Activated T-helper 2 cell treated with anti-CD3 and anti-CD28 coated beads, Interferon-gamma antibody, Interleukin-2, Interleukin-4, amounts not matched to agents 10 μg/mL and 5 μg/mL and 100 μg/mL, durations not matched to agents 14 hours and 24 hours and 36 hours (primary cell): ENCODE results near the gene M1AP. TPM values are rescaled to one million over a fixed set of nuclear protein-coding genes. Genes with fewer than 3 reads are reported as not detected.

ENCODE experiments used
- DNase-seq: peaks from one replicate; pipeline ENCODE4 v3.0.0; 2021; ENCODE audit warnings: low spot score
- H3K27ac Mint-ChIP-seq: one replicate; pipeline ENCODE4 v1.8.0; 2021; ENCODE audit warnings: mixed read lengths
- H3K27me3 Mint-ChIP-seq: one replicate; pipeline ENCODE4 v1.8.0; 2021; ENCODE audit warnings: low read depth, mixed read lengths
- H3K36me3 Mint-ChIP-seq: one replicate; pipeline ENCODE4 v1.8.0; 2021; ENCODE audit warnings: low read depth, mixed read lengths
- H3K4me1 Mint-ChIP-seq: one replicate; pipeline ENCODE4 v1.8.0; 2021; ENCODE audit warnings: low read depth, mixed read lengths
- H3K4me3 Mint-ChIP-seq: one replicate; pipeline ENCODE4 v1.8.0; 2021; ENCODE audit warnings: low read depth, mild to moderate bottlenecking, moderate library complexity, mixed read lengths
- H3K9me3 Mint-ChIP-seq: one replicate; pipeline ENCODE4 v1.8.0; 2021; ENCODE audit warnings: mixed read lengths
- intact Hi-C: fragments of 100-400 bp; cut with micrococcal nuclease; formaldehyde crosslinking; loops from one replicate; pipeline ENCODE4 v1.15.1; 2023
- total RNA-seq: library from RNA; stranded (reverse); gene quantifications from 2 replicates; pipeline ENCODE4 v1.2.3, GENCODE V29; 2022

M1AP gene
- total RNA-seq, 1 donor from 2014 or later = not detected

- H3K9me3 Mint-ChIP-seq = no peaks in the 10 kb centered on the region
- H3K4me1 Mint-ChIP-seq = peaks cover 15% of the 10 kb centered on the region
- H3K27me3 Mint-ChIP-seq = peaks cover 49% of the 10 kb centered on the region
- H3K36me3 Mint-ChIP-seq = no peaks in the 10 kb centered on the region
- H3K27ac Mint-ChIP-seq = no peak overlapping the region
- no peak overlapping the region for H3K4me3 Mint-ChIP-seq
- DNase-seq = no peak
- intact Hi-C loops = no loop called here
Observed at GRCh38 chr2:74606927-74607326, 41.2 kb downstream of the M1AP start.

- peaks cover 15% of the 10 kb centered on the region for H3K4me1 Mint-ChIP-seq
- H3K9me3 Mint-ChIP-seq = no peaks in the 10 kb centered on the region
- H3K4me3 Mint-ChIP-seq = no peak overlapping the region
- H3K27me3 Mint-ChIP-seq = peaks cover 45% of the 10 kb centered on the region
- H3K36me3 Mint-ChIP-seq = no peaks in the 10 kb centered on the region
- DNase-seq = no peak
- H3K27ac Mint-ChIP-seq = peak overlapping the region; percentile 1
- intact Hi-C loops = no loop called here
Observed at GRCh38 chr2:74603282-74604000, 44.7 kb downstream of the M1AP start.

GRCh38 chr2:74602586-74603281 lies 45.4 kb downstream of the M1AP start:
- no peaks in the 10 kb centered on the region for H3K9me3 Mint-ChIP-seq
- intact Hi-C loops = no loop called here
- H3K4me1 Mint-ChIP-seq = peaks cover 15% of the 10 kb centered on the region
- H3K27me3 Mint-ChIP-seq = peaks cover 40% of the 10 kb centered on the region
- no peak overlapping the region for H3K4me3 Mint-ChIP-seq
- H3K27ac Mint-ChIP-seq = no peak overlapping the region
- H3K36me3 Mint-ChIP-seq = no peaks in the 10 kb centered on the region
- no peak for DNase-seq

GRCh38 chr2:74599676-74600075 lies 48.5 kb downstream of the M1AP start:
- peaks cover 50% of the 10 kb centered on the region for H3K27me3 Mint-ChIP-seq
- no peak overlapping the region for H3K27ac Mint-ChIP-seq
- H3K9me3 Mint-ChIP-seq = no peaks in the 10 kb centered on the region
- intact Hi-C loops = no loop called here
- no peaks in the 10 kb centered on the region for H3K36me3 Mint-ChIP-seq
- no peak for DNase-seq
- peaks cover 15% of the 10 kb centered on the region for H3K4me1 Mint-ChIP-seq
- no peak overlapping the region for H3K4me3 Mint-ChIP-seq

GRCh38 chr2:74597410-74597809 lies 50.7 kb downstream of the M1AP start:
- Mint-ChIP-seq H3K4me1 (peaks cover 11% of the 10 kb centered on the region), H3K4me3 (no peak overlapping the region), H3K36me3 (no peaks in the 10 kb centered on the region), H3K9me3 (no peaks in the 10 kb centered on the region), H3K27me3 (peaks cover 44% of the 10 kb centered on the region), H3K27ac (no peak overlapping the region)
- intact Hi-C loops = no loop called here
- no peak for DNase-seq

- intact Hi-C loops = no loop called here
- H3K4me1 Mint-ChIP-seq = peaks cover 10% of the 10 kb centered on the region
Observed at GRCh38 chr2:74596584-74596983, 51.5 kb downstream of the M1AP start.

GRCh38 chr2:74593826-74594772 lies 54.0 kb downstream of the M1AP start:
- H3K36me3 Mint-ChIP-seq = no peaks in the 10 kb centered on the region
- H3K9me3 Mint-ChIP-seq = no peaks in the 10 kb centered on the region
- no peak overlapping the region for H3K4me3 Mint-ChIP-seq
- intact Hi-C loops = no loop called here
- no peak overlapping the region for H3K27ac Mint-ChIP-seq
- H3K4me1 Mint-ChIP-seq = peaks cover 10% of the 10 kb centered on the region
- peaks cover 34% of the 10 kb centered on the region for H3K27me3 Mint-ChIP-seq
- DNase-seq = no peak

More at GRCh38 chr2:74596584-74596983, 51.5 kb downstream of the M1AP start:
- Mint-ChIP-seq H3K36me3 (no peaks in the 10 kb centered on the region), H3K27me3 (peaks cover 40% of the 10 kb centered on the region), H3K9me3 (no peaks in the 10 kb centered on the region), H3K4me3 (no peak overlapping the region), H3K27ac (no peak overlapping the region)
- DNase-seq = no peak

- H3K27ac Mint-ChIP-seq = no peak overlapping the region
Observed at GRCh38 chr2:74588664-74589063, 59.5 kb downstream of the M1AP start.

GRCh38 chr2:74587664-74588277 lies 60.4 kb downstream of the M1AP start:
- Mint-ChIP-seq H3K9me3 (no peaks in the 10 kb centered on the region), H3K4me1 (peaks cover 35% of the 10 kb centered on the region), H3K36me3 (no peaks in the 10 kb centered on the region), H3K27ac (peak overlapping the region; percentile 59), H3K4me3 (no peak overlapping the region), H3K27me3 (peaks cover 15% of the 10 kb centered on the region)
- intact Hi-C loops = loop anchor here (1.0 kb wide), 2 partner anchors 58 to 104 kb away; partner anchors contain the start of genes AUP1, HTRA2 and TTC31
- peak; percentile 61 for DNase-seq

More at GRCh38 chr2:74588664-74589063, 59.5 kb downstream of the M1AP start:
- no peak for DNase-seq
- Mint-ChIP-seq H3K36me3 (no peaks in the 10 kb centered on the region), H3K4me1 (peaks cover 32% of the 10 kb centered on the region), H3K4me3 (no peak overlapping the region), H3K9me3 (no peaks in the 10 kb centered on the region), H3K27me3 (peaks cover 18% of the 10 kb centered on the region)
- intact Hi-C loops = no loop called here

GRCh38 chr2:74585406-74586185 lies 62.5 kb downstream of the M1AP start:
- H3K27me3 Mint-ChIP-seq = peaks cover 8% of the 10 kb centered on the region
- H3K4me3 Mint-ChIP-seq = peak overlapping the region; percentile 68
- DNase-seq = no peak
- peaks cover 35% of the 10 kb centered on the region for H3K4me1 Mint-ChIP-seq
- H3K27ac Mint-ChIP-seq = peak overlapping the region; percentile 68
- H3K9me3 Mint-ChIP-seq = no peaks in the 10 kb centered on the region
- intact Hi-C loops = loop anchor here (1.0 to 2.0 kb wide), 3 partner anchors 8 to 31 kb away; partner anchors contain the start of gene DOK1
- H3K36me3 Mint-ChIP-seq = no peaks in the 10 kb centered on the region

GRCh38 chr2:74584088-74584645 lies 64.0 kb downstream of the M1AP start:
- Mint-ChIP-seq H3K4me3 (peak overlapping the region; percentile 60), H3K4me1 (peaks cover 41% of the 10 kb centered on the region), H3K27ac (peak overlapping the region; percentile 81), H3K27me3 (peaks cover 5% of the 10 kb centered on the region), H3K9me3 (no peaks in the 10 kb centered on the region), H3K36me3 (no peaks in the 10 kb centered on the region)
- no peak for DNase-seq
- intact Hi-C loops = loop anchor here (2.0 kb wide), 2 partner anchors 13 to 29 kb away; partner anchors contain the start of gene DOK1
